Endodermal cell (in vitro differentiated cells): ENCODE measurements around the gene PRLHR. TPM values are rescaled to one million over a fixed set of nuclear protein-coding genes. Genes with fewer than 3 reads are reported as not detected.

ENCODE experiments used
- DNase-seq: peaks from one replicate; pipeline ENCODE4 v3.0.0-alpha.2; 2017
- H3K27ac ChIP-seq: 2 replicates; pipeline ENCODE4 v1.5.1; 2013; ENCODE audit warnings: mild to moderate bottlenecking, low read depth, low read length, moderate library complexity
- H3K27me3 ChIP-seq: 2 replicates; pipeline ENCODE4 v1.6.1; 2013; ENCODE audit warnings: mild to moderate bottlenecking, low read length, moderate library complexity; ENCODE audit not compliant: insufficient read depth, control insufficient read depth, poor library complexity, severe bottlenecking
- H3K36me3 ChIP-seq: 2 replicates; pipeline ENCODE4 v1.7.0; 2013; ENCODE audit warnings: mild to moderate bottlenecking, low read length, moderate library complexity; ENCODE audit not compliant: control insufficient read depth, insufficient read depth
- H3K4me1 ChIP-seq: one replicate; pipeline ENCODE4 v1.7.0; 2013; ENCODE audit warnings: low read length; ENCODE audit not compliant: control insufficient read depth, insufficient read depth
- H3K4me3 ChIP-seq: 2 replicates; pipeline ENCODE4 v1.5.1; 2013; ENCODE audit warnings: mild to moderate bottlenecking, low read length, moderate library complexity
- H3K9ac ChIP-seq: 2 replicates; pipeline ENCODE4 v1.6.1; 2013; ENCODE audit warnings: mild to moderate bottlenecking, low read length, moderate library complexity; ENCODE audit not compliant: poor library complexity, severe bottlenecking; ENCODE audit errors: extremely low read depth
- H3K9me3 ChIP-seq: 2 replicates; pipeline ENCODE4 v1.6.1; 2013; ENCODE audit warnings: mild to moderate bottlenecking, low read length, moderate library complexity; ENCODE audit not compliant: control insufficient read depth
- H3K27ac Mint-ChIP-seq: 2 replicates; pipeline ENCODE4 v1.8.0; 2020; ENCODE audit warnings: mixed read lengths
- H3K27me3 Mint-ChIP-seq: 2 replicates; pipeline ENCODE4 v1.8.0; 2021; ENCODE audit warnings: mild to moderate bottlenecking, mixed read lengths; ENCODE audit not compliant: insufficient read depth
- H3K36me3 Mint-ChIP-seq: 2 replicates; pipeline ENCODE4 v1.8.0; 2020; ENCODE audit warnings: low read depth, mixed read lengths
- H3K4me1 Mint-ChIP-seq: 2 replicates; pipeline ENCODE4 v1.8.0; 2020; ENCODE audit warnings: mixed read lengths
- H3K4me3 Mint-ChIP-seq: 2 replicates; pipeline ENCODE4 v1.8.0; 2020; ENCODE audit warnings: mild to moderate bottlenecking, moderate library complexity, mixed read lengths
- H3K9me3 Mint-ChIP-seq: 2 replicates; pipeline ENCODE4 v1.8.0; 2020; ENCODE audit warnings: mild to moderate bottlenecking, mixed read lengths
- WGBS, 2 experiments: methylation state at CpG; one replicate each; pipeline versions ENCODE4 v1.1.5 to v1.1.7; 2013; ENCODE audit warnings: missing lambda C conversion rate in 2 of 2, mixed read lengths in 1 of 2; ENCODE audit not compliant: insufficient coverage in 1 of 2, insufficient read length in 1 of 2; 5-methylcytosine and 5-hydroxymethylcytosine counted together
- total RNA-seq, 2 donors: library from RNA; stranded (reverse); fragmentation: NEBNext Ultra II Directional in 1 of 2; extraction: Animal tissue kit (Norgen Biotek cat#: 25700) in 1 of 2; gene quantifications; 2 replicates in 1 of 2; 3 replicates in 1 of 2; pipeline ENCODE4 v1.2.1, GENCODE V29; 2021
- TF ChIP-seq, protein P1 (sequence below): fragments of 200-600 bp; sonication (generic); conservative IDR thresholded peaks from 2 replicates; pipeline ENCODE4 v1.5.0; 2021; ENCODE audit warnings: antibody characterized with exemption, mild to moderate bottlenecking

PRLHR gene
- total RNA-seq, 2 donors from 2014 or later = not detected

DNA sequence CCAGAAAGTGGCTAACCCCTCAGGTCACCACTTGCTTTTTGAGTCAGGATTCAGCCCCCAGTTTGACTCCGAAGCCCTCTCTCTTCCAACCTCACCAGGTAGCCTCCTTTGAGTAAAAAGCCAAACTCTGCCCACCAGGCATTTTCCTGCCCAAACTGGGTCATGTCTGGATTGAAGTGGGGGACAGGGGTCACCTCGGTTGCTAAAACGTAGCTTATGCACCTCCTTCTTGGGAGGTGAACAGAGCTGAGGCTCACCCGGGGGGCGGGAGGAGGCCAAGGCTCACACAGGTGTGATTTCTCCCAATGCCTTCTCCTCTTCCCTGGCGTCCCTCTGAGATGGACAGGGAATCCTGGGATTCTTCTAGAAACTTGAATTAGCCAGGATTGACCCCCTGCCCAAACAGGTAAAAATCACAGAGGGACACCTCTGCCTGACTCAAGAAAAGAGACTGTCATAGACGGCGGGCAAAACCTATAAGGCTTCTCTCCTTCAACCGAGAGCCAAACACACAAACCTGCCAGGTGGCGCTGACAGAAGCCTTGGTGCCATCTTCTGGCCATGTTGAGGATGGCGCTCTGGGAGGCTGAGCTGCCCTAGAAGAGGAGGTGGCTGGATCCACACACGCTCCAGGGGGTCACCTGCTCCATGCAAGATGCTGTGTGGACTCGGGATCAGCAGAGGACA lies 51.6 kb downstream of the PRLHR start:
- Histone ChIP-seq H3K9me3 (no peaks in the 10 kb centered on the region), H3K4me3 (no peak overlapping the region), H3K4me1 (no peaks in the 10 kb centered on the region), H3K9ac (no peak overlapping the region), H3K36me3 (no peaks in the 10 kb centered on the region), H3K27me3 (peaks cover 16% of the 10 kb centered on the region), H3K27ac (no peak overlapping the region)
- Mint-ChIP-seq H3K27me3 (peaks cover 36% of the 10 kb centered on the region), H3K36me3 (no peaks in the 10 kb centered on the region), H3K9me3 (no peaks in the 10 kb centered on the region), H3K27ac (no peak overlapping the region), H3K4me1 (peaks cover 1% of the 10 kb centered on the region), H3K4me3 (no peak overlapping the region)
- 38 to 46% methylated on average over 9 to 13 of the region's 13 CpGs for WGBS, 2 experiments
- DNase-seq = peak; percentile 92
- TF ChIP-seq, protein P1, sequence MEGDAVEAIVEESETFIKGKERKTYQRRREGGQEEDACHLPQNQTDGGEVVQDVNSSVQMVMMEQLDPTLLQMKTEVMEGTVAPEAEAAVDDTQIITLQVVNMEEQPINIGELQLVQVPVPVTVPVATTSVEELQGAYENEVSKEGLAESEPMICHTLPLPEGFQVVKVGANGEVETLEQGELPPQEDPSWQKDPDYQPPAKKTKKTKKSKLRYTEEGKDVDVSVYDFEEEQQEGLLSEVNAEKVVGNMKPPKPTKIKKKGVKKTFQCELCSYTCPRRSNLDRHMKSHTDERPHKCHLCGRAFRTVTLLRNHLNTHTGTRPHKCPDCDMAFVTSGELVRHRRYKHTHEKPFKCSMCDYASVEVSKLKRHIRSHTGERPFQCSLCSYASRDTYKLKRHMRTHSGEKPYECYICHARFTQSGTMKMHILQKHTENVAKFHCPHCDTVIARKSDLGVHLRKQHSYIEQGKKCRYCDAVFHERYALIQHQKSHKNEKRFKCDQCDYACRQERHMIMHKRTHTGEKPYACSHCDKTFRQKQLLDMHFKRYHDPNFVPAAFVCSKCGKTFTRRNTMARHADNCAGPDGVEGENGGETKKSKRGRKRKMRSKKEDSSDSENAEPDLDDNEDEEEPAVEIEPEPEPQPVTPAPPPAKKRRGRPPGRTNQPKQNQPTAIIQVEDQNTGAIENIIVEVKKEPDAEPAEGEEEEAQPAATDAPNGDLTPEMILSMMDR = peak; percentile 87

DNA sequence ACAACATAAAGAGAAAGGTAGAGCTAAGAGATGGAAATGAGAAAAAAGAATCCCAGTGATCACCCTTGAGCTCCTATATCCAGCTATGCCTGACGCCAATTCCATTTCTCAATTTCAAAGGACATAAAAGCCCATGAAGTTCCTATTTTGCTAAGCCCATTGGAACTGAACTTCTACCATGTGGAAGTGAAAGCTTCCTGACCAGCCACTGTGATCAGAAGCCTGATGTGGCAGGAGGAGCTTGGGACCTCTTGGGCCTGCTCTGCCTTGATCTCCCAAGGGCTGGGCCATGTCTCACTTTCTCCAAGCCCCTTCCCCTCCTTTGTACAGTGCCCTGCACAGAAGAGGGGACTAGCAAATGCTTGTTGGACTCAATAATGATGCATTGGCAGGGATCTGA lies 52.7 kb downstream of the PRLHR start:
- Mint-ChIP-seq H3K4me1 (peaks cover 1% of the 10 kb centered on the region), H3K4me3 (no peak overlapping the region), H3K36me3 (no peaks in the 10 kb centered on the region), H3K9me3 (no peaks in the 10 kb centered on the region), H3K27me3 (peaks cover 29% of the 10 kb centered on the region), H3K27ac (no peak overlapping the region)
- Histone ChIP-seq H3K9me3 (no peaks in the 10 kb centered on the region), H3K27ac (no peak overlapping the region), H3K27me3 (peaks cover 16% of the 10 kb centered on the region), H3K9ac (no peak overlapping the region), H3K36me3 (no peaks in the 10 kb centered on the region), H3K4me1 (no peaks in the 10 kb centered on the region), H3K4me3 (no peak overlapping the region)
- WGBS, 2 experiments = 91% methylated on average over 1 of the region's 1 CpG; no CpG with 5 or more reads in 1 of the 2 experiments
- TF ChIP-seq, protein P1 = no peak
- no peak for DNase-seq

DNA sequence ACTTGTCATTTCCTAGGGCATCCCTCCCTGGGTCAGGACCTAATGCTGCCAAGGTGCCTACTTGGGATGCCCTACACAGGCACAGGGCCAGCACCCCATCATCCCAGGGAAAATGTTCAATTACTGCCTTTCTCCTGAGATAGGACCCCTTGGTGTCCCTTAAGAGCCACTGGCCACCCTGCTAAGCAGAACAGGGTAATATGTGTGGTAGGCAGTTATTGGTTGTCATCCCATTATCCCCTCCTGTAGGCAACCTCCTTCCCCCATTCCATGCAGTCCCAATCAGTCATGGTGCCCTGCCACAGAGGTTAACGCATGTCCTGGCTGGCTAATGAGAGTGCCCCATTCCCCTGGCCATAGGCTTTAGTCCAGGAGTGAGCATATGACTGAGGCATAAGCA lies 53.2 kb downstream of the PRLHR start:
- peaks cover 29% of the 10 kb centered on the region for H3K27me3 Mint-ChIP-seq

More for the DNA sequence above, 53.2 kb downstream of the PRLHR start:
- Histone ChIP-seq H3K4me3 (no peak overlapping the region), H3K4me1 (no peaks in the 10 kb centered on the region), H3K9ac (no peak overlapping the region), H3K9me3 (no peaks in the 10 kb centered on the region), H3K27me3 (peaks cover 16% of the 10 kb centered on the region), H3K27ac (no peak overlapping the region), H3K36me3 (no peaks in the 10 kb centered on the region)
- no peaks in the 10 kb centered on the region for H3K36me3 Mint-ChIP-seq
- no peak overlapping the region for H3K4me3 Mint-ChIP-seq
- no peak overlapping the region for H3K27ac Mint-ChIP-seq
- TF ChIP-seq, protein P1 = no peak
- H3K4me1 Mint-ChIP-seq = peaks cover 1% of the 10 kb centered on the region
- 90% methylated on average over 1 of the region's 1 CpG; no CpG with 5 or more reads in 1 of the 2 experiments for WGBS, 2 experiments
- no peaks in the 10 kb centered on the region for H3K9me3 Mint-ChIP-seq
- no peak for DNase-seq
